IgD-negative memory B cell (primary cell): ENCODE data around the gene EFR3B. TPM values are rescaled to one million over a fixed set of nuclear protein-coding genes. Genes with fewer than 3 reads are reported as not detected.

Experiments
- H3K27ac Mint-ChIP-seq, 3 donors: one replicate each; pipeline ENCODE4 v1.8.0; 2020 to 2022; ENCODE audit warnings: mild to moderate bottlenecking in 3 of 3, mixed read lengths in 3 of 3, moderate library complexity in 1 of 3
- H3K27me3 Mint-ChIP-seq: one replicate; pipeline ENCODE4 v1.8.0; 2021; ENCODE audit warnings: mixed read lengths
- H3K36me3 Mint-ChIP-seq: one replicate; pipeline ENCODE4 v1.8.0; 2020; ENCODE audit warnings: mild to moderate bottlenecking, mixed read lengths
- H3K4me1 Mint-ChIP-seq, 3 donors: one replicate each; pipeline ENCODE4 v1.8.0; 2020 to 2022; ENCODE audit warnings: mixed read lengths in 3 of 3, mild to moderate bottlenecking in 1 of 3
- H3K4me3 Mint-ChIP-seq, 4 donors: one replicate each; pipeline ENCODE4 v1.8.0; 2020 to 2022; ENCODE audit warnings: mild to moderate bottlenecking in 4 of 4, mixed read lengths in 4 of 4, moderate library complexity in 3 of 4
- H3K9me3 Mint-ChIP-seq, 3 donors: one replicate each; pipeline ENCODE4 v1.8.0; 2020 to 2021; ENCODE audit warnings: mixed read lengths in 3 of 3, mild to moderate bottlenecking in 1 of 3
- polyA plus RNA-seq: library from polyadenylated mRNA; unstranded; fragments of 300-500 nt; fragmentation: Illumina TruSeq; gene quantifications from one replicate; pipeline ENCODE4 v1.2.3, GENCODE V29; 2021

The EFR3B gene
- polyA plus RNA-seq, 1 donor from 2014 or later: 0.04 TPM

- H3K27ac Mint-ChIP-seq: peak overlapping the region in 1 of 3 donors; percentile 53
- peaks cover 2% of the 10 kb centered on the region for H3K36me3 Mint-ChIP-seq
- peaks cover 46% of the 10 kb centered on the region for H3K27me3 Mint-ChIP-seq
- H3K9me3 Mint-ChIP-seq: no peaks in the 10 kb centered on the region
- H3K4me1 Mint-ChIP-seq: peaks cover 17 to 18% (median 17%) of the 10 kb centered on the region in 3 donors
- H3K4me3 Mint-ChIP-seq: peak overlapping the region in 1 of 4 donors; percentile 21
These were observed 3.1 kb downstream of the EFR3B start for GRCh38 chr2:25044990-25045389.

- Mint-ChIP-seq H3K27ac (no peak overlapping the region), H3K4me3 (no peak overlapping the region), H3K9me3 (no peaks in the 10 kb centered on the region), H3K27me3 (peaks cover 22% of the 10 kb centered on the region), H3K4me1 (peaks cover 0 to 6% (median 2%) of the 10 kb centered on the region in 3 donors), H3K36me3 (peaks cover 2% of the 10 kb centered on the region)
These were observed 7.5 kb downstream of the EFR3B start for GRCh38 chr2:25049422-25049821.

- Mint-ChIP-seq H3K27ac (no peak overlapping the region), H3K4me3 (no peak overlapping the region), H3K4me1 (peaks cover 0 to 2% (median under 1%) of the 10 kb centered on the region in 3 donors), H3K27me3 (peaks cover 17% of the 10 kb centered on the region), H3K36me3 (peaks cover 2% of the 10 kb centered on the region), H3K9me3 (no peaks in the 10 kb centered on the region)
These were observed 8.3 kb downstream of the EFR3B start for GRCh38 chr2:25050128-25050527.

GRCh38 chr2:25053041-25053440, 11.2 kb downstream of the EFR3B start:
- Mint-ChIP-seq H3K27ac (no peak overlapping the region), H3K4me1 (peaks cover 0 to 2% (median 0%) of the 10 kb centered on the region in 3 donors), H3K27me3 (peaks cover 7% of the 10 kb centered on the region), H3K36me3 (peaks cover 2% of the 10 kb centered on the region), H3K9me3 (no peaks in the 10 kb centered on the region), H3K4me3 (no peak overlapping the region)

DNA sequence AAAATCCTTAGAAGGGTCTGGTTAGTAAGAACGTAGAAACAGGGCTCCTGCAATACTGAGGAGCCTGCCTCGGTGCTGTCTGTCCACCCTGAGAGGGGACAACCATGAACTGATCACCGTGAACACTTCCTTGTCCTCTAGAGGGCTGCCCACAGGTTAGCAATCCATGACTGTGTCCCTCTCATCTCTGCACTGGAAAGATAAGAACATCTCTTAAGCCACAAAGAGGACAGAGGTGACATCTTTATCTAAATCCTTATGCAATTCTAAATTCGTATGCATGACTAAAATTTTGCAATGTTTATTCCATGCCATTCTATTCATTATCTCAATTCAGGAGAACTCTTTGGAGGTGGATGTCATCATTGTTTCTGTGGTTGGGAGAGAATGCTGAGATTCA, 12.8 kb downstream of the EFR3B start:
- Mint-ChIP-seq H3K9me3 (no peaks in the 10 kb centered on the region), H3K27me3 (no peaks in the 10 kb centered on the region), H3K4me3 (no peak overlapping the region), H3K27ac (no peak overlapping the region), H3K4me1 (peaks cover 0 to 1% (median 0%) of the 10 kb centered on the region in 3 donors), H3K36me3 (no peaks in the 10 kb centered on the region)

GRCh38 chr2:25055376-25055920, 13.6 kb downstream of the EFR3B start:
- H3K4me3 Mint-ChIP-seq: no peak overlapping the region
- H3K9me3 Mint-ChIP-seq: no peaks in the 10 kb centered on the region
- peaks cover 0 to 1% (median 0%) of the 10 kb centered on the region in 3 donors for H3K4me1 Mint-ChIP-seq
- no peaks in the 10 kb centered on the region for H3K27me3 Mint-ChIP-seq
- H3K36me3 Mint-ChIP-seq: no peaks in the 10 kb centered on the region
- H3K27ac Mint-ChIP-seq: no peak overlapping the region

- H3K27me3 Mint-ChIP-seq: no peaks in the 10 kb centered on the region
- H3K4me1 Mint-ChIP-seq: peaks cover 0 to 1% (median 0%) of the 10 kb centered on the region in 3 donors
- no peaks in the 10 kb centered on the region for H3K9me3 Mint-ChIP-seq
- no peaks in the 10 kb centered on the region for H3K36me3 Mint-ChIP-seq
- no peak overlapping the region for H3K4me3 Mint-ChIP-seq
- H3K27ac Mint-ChIP-seq: peak overlapping the region in 1 of 3 donors; percentile 26
These were observed 14.4 kb downstream of the EFR3B start for GRCh38 chr2:25056098-25056821.

DNA sequence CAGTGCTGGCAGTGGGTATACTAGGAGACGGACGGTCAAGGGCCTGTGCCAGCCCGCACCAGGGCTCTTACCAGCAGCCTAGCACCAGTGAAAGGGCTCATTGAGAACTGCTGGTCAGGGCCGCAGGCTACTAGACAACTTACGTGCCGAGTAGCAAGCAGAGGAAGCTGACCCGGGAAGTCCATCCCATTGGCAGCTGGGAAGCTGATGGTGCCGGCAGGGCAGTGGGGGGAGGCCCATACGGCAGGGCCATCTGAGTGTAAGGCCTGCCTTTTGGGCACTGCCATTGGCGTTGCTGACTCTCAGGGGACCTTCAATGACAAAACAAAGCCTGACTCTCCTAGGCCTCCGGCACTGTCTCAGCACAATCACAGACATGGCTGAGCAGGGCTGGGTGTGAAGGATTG, 20.6 kb downstream of the EFR3B start:
- no peaks in the 10 kb centered on the region for H3K27me3 Mint-ChIP-seq
- H3K4me1 Mint-ChIP-seq: peaks cover 3 to 7% (median 7%) of the 10 kb centered on the region in 3 donors
- peaks cover 0 to 7% (median 6%) of the 10 kb centered on the region in 3 donors for H3K9me3 Mint-ChIP-seq
- peaks cover 3% of the 10 kb centered on the region for H3K36me3 Mint-ChIP-seq
- no peak overlapping the region for H3K27ac Mint-ChIP-seq
- no peak overlapping the region for H3K4me3 Mint-ChIP-seq

- peaks cover 3% of the 10 kb centered on the region for H3K36me3 Mint-ChIP-seq
- H3K9me3 Mint-ChIP-seq: peaks cover 0 to 7% (median 6%) of the 10 kb centered on the region in 3 donors
- H3K4me3 Mint-ChIP-seq: no peak overlapping the region
- H3K4me1 Mint-ChIP-seq: peaks cover 2 to 7% (median 7%) of the 10 kb centered on the region in 3 donors
- no peaks in the 10 kb centered on the region for H3K27me3 Mint-ChIP-seq
- no peak overlapping the region for H3K27ac Mint-ChIP-seq
These were observed 22.2 kb downstream of the EFR3B start for GRCh38 chr2:25063876-25064660.

GRCh38 chr2:25065768-25066167, 23.9 kb downstream of the EFR3B start:
- no peak overlapping the region for H3K27ac Mint-ChIP-seq
- peaks cover 0 to 7% (median 6%) of the 10 kb centered on the region in 3 donors for H3K9me3 Mint-ChIP-seq
- peaks cover 3% of the 10 kb centered on the region for H3K36me3 Mint-ChIP-seq

DNA sequence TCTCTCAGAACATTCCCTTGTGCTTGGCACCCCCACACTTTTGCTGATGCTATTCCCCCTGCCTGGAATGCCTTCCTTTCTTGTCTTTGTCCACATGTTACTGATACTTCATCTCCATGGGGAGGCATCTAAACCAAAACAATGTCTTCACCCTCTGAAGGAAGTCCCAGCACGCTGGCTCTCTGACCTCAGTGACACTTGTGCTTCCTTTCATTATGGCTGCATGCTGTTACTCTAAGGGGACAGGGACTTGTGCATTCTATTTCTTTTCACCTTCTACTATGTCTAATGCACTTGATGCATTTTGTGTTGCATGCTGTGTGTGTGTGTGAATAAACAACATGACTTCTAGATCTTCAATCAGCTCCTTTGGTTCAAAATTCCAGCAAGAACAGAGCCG, 24.6 kb downstream of the EFR3B start:
- H3K27ac Mint-ChIP-seq: no peak overlapping the region
- peaks cover 2% of the 10 kb centered on the region for H3K27me3 Mint-ChIP-seq
- peaks cover 3% of the 10 kb centered on the region for H3K36me3 Mint-ChIP-seq
- H3K9me3 Mint-ChIP-seq: peaks cover 0 to 7% (median 6%) of the 10 kb centered on the region in 3 donors
- peak overlapping the region in 1 of 4 donors; percentile 54 for H3K4me3 Mint-ChIP-seq
- peaks cover 2 to 7% (median 7%) of the 10 kb centered on the region in 3 donors for H3K4me1 Mint-ChIP-seq

More at GRCh38 chr2:25065768-25066167, 23.9 kb downstream of the EFR3B start:
- H3K4me3 Mint-ChIP-seq: no peak overlapping the region
- H3K4me1 Mint-ChIP-seq: peaks cover 2 to 7% (median 7%) of the 10 kb centered on the region in 3 donors
- peaks cover 2% of the 10 kb centered on the region for H3K27me3 Mint-ChIP-seq

DNA sequence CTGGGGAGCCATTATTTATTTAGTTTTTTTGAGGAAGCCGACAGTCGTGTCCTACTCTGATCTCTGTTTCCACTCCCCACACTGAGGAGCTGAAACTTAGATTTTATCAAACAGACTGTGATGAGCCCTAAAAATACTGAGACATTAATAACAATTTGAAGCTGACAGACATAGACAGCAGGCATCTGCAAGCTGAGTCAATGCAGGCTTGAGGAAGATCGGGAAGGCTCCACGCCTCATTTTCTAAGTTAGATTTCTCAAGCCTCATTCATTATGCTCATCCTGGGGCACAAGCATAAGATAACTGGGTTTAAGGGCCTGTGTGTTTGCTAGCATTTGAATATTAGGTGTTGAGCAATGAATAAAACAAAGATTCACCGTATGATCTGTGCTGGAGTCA, 26.3 kb downstream of the EFR3B start:
- H3K27me3 Mint-ChIP-seq: peaks cover 2% of the 10 kb centered on the region
- H3K36me3 Mint-ChIP-seq: peaks cover 3% of the 10 kb centered on the region
- peaks cover 2 to 7% (median 7%) of the 10 kb centered on the region in 3 donors for H3K4me1 Mint-ChIP-seq
- H3K27ac Mint-ChIP-seq: no peak overlapping the region
- H3K4me3 Mint-ChIP-seq: no peak overlapping the region
- H3K9me3 Mint-ChIP-seq: peaks cover 0 to 7% (median 6%) of the 10 kb centered on the region in 3 donors

DNA sequence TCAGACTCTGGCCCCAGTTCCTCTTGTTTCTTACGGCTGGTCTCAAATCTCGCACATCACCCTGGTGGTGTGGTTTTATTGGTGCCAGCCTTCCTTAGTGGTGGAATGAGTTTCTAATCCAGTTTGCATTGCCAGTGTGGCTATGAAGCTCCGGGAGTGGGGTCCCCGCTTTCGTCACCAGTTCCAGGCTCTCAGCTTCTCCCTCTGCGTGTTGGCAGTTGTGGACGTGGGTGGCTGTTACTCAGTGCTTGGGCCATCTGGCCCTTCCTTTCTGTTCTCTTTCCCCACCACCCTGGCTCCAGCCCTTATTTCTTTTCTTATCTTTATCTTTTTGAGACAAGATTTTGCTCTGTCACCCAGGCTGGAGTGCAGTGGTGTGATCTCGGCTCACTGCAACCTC, 30.1 kb downstream of the EFR3B start:
- Mint-ChIP-seq H3K27me3 (peaks cover 6% of the 10 kb centered on the region), H3K27ac (no peak overlapping the region), H3K36me3 (no peaks in the 10 kb centered on the region), H3K4me1 (peaks cover 0 to 6% (median 2%) of the 10 kb centered on the region in 3 donors), H3K4me3 (no peak overlapping the region), H3K9me3 (peaks cover 0 to 2% (median 0%) of the 10 kb centered on the region in 3 donors)

GRCh38 chr2:25072606-25073005, 30.7 kb downstream of the EFR3B start:
- Mint-ChIP-seq H3K9me3 (no peaks in the 10 kb centered on the region), H3K27me3 (peaks cover 6% of the 10 kb centered on the region), H3K4me3 (no peak overlapping the region), H3K36me3 (no peaks in the 10 kb centered on the region), H3K4me1 (peaks cover 0 to 6% (median 2%) of the 10 kb centered on the region in 3 donors), H3K27ac (no peak overlapping the region)

DNA sequence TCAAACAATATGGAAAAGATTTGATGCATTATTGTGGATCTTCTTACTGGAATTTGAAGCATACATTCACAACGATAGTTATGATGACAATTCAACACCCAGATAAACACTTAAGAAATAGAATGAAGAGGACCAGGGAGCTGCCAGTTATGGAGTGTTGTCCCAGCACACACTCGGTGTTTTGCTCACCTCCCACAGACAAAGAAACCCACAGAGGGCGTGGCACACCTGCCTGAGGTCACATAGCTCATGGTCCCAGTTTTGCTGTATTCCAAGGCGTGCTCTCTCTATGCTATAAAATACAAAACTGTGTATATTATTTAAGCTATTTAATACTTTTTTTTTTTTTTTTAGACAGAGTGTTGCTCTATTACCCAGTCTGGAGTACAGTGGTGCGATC, 31.1 kb downstream of the EFR3B start:
- no peaks in the 10 kb centered on the region for H3K9me3 Mint-ChIP-seq
- no peaks in the 10 kb centered on the region for H3K36me3 Mint-ChIP-seq
- no peak overlapping the region for H3K4me3 Mint-ChIP-seq
- H3K27me3 Mint-ChIP-seq: peaks cover 6% of the 10 kb centered on the region
- peaks cover 0 to 6% (median 2%) of the 10 kb centered on the region in 3 donors for H3K4me1 Mint-ChIP-seq
- no peak overlapping the region for H3K27ac Mint-ChIP-seq
